Measurements from ENCODE around the gene BBS1.

The BBS1 gene

DNA sequence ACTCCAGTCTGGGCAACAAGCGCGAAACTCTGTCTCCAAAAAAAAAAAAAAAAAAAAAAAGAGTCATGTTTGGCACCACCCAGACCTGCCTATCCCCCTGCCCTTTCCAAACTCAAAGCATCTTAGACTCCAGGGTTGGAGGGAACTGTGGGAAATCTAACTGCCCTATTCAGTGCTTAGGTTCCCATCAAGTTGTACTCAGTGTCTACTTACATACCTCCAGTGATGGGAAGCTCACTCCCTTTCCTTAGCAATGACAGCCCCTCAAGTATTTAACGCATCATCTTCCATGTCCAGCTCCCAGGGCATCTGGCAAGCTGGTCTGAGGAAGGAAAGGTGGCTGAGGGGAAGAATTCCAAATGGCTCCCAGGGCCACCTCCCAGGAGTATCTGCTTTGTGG, 39.3 kb downstream of the BBS1 start:
- ATAC-seq (no peak), DNase-seq (no peak)

DNA sequence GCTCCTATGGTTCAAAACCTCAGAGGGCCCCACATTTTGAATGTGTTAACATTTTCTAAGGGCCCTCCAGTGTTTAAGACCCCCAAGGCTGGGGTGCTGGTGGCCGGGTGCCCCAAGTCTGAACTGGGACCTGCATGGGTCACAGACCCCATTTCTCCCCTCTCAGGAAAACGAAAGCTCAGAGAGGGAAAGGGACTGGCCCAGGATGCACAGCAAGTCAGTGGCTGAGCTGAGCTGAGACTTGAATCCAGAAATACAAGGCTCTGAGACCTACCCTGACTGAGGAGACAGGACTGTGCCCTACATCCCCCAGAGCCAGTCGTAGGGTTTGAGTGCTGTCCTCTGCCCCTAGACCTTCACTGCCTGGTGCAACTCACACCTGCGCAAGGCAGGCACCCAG, 40.5 kb downstream of the BBS1 start:
- no peak for DNase-seq
- no peak for ATAC-seq

DNA sequence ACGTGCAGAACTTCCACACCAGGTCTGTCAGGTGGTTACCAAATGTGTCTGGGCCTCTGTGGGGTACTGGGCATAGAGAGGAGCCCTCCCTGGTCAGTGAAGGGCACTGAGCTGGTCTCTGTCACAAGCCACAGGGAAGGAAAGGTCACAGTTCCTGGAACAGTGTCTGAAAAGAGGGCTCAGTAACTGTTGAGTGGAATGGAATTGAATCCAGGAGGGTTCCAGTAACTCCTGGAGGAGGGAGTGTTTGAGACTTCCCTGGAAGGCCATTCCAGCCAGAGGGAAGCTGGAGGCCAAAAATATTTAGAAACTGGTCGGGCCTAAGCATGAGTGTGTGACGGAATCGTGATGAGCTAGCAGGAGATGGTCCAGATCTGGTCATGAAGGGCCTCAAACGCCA, 44.2 kb downstream of the BBS1 start:
- ATAC-seq (no peak), DNase-seq (no peak)

DNA sequence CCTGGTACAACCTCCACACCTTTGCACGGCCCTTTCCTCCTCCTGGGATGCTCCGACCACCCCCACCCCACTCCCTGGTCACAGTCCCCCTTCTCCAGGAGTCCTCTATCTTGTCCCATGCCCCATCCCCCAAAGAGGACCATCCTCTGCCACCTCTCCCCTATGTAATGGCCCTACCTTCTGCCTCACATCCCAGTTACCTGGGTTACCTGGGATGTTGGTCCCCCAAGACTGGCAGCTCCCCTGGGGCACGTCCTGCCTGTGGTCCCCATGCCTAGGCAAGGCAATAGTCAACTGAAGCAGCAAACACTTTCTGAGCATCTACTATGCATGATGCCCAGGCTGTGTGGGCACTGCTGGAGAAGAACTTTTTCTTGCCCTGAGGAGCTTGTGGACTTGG, 45.0 kb downstream of the BBS1 start:
- no peak for DNase-seq
- ATAC-seq, result no peak

DNA sequence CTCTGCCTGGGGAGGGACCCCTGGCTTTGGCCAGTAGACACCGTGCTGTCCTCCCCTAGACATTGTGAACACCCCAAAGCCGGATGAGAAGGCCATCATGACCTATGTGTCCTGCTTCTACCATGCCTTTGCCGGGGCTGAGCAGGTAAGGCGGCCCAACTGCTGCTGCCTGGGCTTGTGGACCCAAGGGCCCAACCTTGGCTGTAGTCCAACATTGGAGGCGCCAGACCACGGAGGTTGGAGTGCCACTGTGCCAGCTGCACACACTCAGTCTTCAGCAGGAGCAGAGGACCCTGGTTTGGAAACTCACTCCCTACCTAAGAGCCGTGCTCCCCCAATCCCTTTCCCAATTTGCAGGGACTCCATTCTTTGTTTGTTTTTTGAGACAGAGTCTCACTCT, 45.7 kb downstream of the BBS1 start:
- DNase-seq, result no peak
- no peak for ATAC-seq

DNA sequence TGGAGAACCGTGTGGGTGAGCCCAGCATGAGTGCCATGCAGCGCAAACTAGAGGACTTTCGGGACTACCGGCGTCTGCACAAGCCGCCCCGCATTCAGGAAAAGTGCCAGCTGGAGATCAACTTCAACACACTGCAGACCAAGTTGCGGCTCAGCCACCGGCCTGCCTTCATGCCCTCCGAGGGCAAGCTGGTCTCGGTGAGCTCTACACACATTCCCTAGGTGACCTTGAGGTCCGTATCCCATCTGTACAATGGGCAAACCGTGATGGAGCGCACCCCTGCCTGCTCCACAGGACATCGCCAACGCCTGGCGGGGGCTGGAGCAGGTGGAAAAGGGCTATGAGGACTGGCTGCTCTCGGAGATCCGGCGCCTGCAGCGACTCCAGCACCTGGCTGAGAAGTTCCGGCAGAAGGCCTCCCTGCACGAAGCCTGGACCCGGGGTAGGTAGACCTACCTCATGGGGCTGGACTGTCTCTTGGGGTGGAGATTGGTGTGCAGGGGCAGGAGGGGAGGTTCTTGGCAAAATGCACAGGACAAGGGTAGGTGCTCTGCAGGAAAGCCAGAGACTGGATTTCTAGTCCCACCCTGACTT, 47.4 kb downstream of the BBS1 start:
- DNase-seq (no peak), ATAC-seq (no peak)

DNA sequence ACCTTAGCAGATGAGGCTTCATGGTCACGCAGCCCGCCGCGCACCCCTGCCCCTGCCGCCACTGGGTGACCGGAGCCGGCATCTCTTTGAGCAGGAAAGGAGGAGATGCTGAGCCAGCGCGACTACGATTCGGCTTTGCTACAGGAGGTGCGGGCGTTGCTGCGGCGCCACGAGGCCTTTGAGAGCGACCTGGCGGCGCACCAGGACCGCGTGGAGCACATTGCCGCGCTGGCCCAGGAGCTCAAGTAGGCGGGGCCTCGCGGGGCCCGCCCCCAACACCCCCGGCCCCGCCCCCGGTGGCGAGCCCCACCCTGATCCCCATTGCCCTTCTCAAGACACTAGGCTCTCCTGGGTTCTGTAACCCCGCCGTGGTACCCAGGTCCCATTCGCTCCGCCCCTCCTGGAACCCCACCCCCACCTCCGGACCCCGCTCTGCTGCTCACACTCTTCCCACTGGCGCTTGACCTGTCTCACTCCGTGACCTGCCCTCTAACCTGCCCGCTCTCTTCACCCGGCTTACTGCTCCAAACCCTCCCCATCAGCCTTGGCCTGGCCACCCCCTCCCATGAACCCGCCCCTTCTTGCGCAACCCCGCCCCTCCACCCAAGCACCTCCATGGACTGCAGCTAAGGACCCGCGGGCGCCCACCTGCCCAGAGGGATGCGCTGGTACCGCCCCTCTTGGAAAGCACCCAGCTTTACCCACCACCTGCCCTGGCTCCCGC, 48.9 kb downstream of the BBS1 start:
- ATAC-seq, result no peak
- peak; percentile 38 for DNase-seq

DNA sequence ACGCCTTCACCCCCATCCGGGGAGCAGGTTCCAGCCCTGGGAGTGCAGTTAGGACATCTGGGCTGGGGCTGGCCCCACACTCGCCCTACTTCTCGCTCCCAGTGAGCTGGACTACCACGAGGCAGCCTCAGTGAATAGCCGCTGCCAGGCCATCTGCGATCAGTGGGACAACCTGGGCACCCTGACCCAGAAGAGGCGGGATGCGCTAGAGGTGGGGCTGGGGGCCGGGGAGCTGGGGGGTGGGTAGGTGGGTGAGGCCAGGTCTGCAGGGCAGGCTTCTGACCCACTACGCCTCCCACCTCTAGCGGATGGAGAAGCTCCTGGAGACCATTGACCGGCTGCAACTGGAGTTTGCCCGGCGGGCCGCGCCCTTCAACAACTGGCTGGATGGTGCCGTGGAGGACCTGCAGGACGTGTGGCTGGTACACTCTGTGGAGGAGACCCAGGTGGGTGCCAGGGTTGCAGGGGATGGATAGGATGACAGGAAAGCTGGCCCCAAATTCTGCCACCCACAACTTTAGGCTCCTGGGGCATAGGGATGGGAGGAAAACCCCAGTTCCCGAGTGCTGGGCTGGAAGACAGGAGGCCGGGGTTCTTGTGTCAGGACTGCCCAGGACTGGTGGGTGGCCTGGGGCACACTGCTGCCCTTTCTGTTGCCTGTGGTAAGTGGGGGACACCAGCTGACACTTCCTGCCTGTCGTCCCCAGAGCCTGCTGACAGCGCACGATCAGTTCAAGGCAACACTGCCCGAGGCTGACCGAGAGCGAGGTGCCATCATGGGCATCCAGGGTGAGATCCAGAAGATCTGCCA, 49.6 kb downstream of the BBS1 start:
- no peak for ATAC-seq
- DNase-seq, result no peak

DNA sequence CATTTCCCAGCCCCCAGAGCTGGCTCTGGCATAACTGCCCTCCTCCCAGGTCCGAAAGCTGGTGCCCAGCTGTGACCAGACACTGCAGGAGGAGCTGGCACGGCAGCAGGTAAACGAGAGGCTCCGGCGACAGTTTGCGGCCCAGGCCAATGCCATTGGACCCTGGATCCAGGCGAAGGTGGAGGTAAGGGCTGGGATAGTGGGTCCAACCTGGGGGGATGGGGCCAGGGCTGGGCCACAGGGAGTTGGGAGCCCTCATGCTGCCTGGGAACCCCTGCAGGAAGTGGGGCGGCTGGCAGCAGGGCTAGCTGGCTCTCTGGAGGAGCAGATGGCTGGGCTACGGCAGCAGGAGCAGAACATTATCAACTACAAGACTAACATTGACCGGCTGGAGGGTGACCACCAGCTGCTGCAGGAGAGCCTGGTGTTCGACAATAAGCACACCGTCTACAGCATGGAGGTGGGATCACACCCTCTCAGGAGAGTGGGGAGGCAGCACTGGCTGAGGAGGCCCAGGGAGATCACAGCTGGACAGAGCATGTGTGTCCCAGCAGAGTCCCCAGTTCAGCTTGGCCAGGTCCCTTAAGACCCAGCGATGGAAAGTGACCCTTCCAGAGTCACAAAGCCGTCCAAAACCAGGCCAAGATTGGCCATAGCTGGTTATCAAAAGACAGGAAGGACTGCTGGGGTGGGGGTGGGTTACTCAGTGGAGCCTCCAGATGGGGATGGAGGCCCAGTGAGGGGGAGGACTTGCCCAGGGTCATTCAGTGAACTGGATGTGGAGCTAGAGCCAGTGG, 50.9 kb downstream of the BBS1 start:
- DNase-seq (no peak), ATAC-seq (no peak)

DNA sequence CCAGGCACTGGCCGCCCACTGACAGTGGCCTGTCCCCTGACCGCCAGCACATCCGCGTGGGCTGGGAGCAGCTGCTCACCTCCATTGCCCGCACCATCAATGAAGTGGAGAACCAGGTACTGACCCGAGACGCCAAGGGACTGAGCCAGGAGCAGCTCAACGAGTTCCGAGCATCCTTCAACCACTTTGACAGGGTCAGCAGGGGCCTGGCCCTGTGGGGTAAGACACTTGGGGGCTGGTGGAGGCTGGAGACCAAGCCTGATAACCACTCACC, 51.5 kb downstream of the BBS1 start:
- DNase-seq (no peak), ATAC-seq (no peak)

DNA sequence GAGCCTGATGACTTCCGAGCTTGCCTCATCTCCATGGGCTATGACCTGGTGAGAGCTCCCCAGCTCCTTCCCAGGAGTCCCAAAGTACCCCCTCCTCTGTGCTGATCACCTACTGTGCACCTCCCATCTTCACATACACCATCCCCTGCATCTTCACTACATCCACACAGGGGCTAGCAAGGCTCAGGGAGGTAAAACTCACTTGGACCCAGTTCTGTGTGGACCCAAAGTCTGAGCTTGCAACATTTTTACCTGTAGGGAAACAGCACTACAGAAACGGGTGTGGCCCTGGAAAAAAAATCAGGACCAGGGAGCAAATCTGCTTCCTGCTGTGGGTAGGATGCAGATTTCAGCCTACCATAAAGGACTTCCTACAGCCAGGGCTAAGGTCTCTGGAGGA, 51.8 kb downstream of the BBS1 start:
- ATAC-seq, result no peak

DNA sequence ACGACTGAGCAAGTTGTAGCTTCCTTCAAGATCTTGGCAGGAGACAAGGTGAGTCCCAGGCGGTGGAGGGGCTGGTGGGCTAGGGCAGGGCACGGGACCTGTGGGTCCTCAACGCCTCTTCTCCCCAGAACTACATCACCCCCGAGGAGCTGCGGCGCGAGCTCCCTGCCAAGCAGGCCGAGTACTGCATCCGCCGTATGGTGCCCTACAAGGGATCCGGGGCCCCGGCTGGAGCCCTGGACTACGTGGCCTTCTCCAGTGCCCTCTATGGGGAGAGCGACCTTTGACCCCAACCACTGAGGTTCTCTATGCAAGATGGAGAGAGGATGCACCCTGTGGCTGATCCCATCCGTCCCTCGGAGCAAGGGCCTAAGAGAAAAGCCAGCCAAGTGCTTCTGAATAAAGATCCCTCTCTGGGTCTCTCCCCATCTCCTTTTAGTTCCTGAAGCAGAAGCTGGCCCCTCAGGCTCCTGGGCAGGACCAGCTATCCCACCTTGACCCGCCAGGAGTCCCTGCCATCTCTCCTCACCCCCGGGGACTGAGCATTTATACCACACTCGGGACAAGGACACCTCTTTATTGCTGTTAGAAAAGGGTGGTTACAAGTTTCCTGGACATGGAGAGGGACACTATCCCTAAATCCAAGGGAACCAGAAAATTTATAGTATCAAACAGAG, 52.6 kb downstream of the BBS1 start:
- no peak for ATAC-seq

More for the DNA sequence above, 51.8 kb downstream of the BBS1 start:
- DNase-seq, result no peak

DNA sequence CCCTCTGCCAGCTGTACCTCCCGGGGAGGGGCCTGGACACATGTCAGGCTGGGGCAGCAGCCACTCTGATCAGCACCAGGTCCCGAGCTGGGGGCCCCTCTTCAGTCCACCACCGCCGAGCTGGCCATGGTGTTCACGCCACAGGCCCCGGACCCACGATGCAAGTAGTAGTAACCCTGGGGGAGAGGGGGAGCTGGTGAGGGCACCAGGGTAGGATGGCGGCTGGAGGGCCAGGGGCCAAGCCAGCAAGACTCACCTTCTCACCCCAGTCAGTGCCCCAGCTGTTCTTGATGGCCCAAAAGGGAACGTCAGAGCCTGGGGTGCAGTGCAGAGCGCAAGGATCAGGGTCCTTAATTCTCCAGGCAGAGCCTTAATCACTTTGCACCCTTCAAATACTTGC, 53.4 kb downstream of the BBS1 start:
- ATAC-seq, result no peak
- DNase-seq, result no peak

More for the DNA sequence above, 52.6 kb downstream of the BBS1 start:
- no peak for DNase-seq

DNA sequence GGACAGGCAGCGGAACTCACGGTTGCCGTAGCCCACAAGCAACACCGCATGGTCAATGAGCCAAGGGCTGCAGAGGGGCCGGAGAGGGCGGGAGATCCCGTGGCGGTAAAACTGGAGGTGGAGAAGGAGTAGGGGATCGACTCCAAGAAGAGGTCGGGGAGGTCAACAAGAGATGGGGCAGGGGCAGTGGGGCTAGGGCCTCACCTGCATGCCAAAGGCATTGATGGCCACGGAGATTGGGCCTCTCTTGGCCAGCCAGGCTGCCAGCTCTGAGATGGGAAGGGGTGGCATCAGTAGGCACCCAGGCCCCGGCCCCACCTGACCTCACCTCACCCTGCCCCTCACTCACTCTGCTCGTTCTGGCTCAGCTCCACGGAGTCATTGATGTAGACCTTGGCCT, 54.1 kb downstream of the BBS1 start:
- ATAC-seq (no peak), DNase-seq (no peak)

DNA sequence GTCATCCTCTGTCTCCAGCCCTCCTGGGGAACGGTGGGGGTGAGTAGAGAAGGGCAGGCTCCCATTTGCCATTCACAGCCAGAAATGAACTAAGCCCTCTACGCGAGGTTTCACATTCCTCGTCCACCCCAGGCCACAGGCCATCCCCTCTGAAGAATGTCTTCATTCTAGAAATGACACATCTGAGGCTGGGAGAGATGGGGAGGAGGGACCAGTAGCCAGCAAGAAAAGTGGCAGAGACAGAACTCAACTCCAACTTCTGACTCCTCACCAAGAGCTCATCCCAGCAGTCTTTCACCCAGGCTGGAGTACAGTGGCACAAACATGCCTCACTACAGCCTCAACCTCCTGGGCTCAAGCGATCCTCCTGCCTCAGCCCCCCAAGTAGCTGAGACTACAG, 54.5 kb downstream of the BBS1 start:
- DNase-seq (no peak), ATAC-seq (no peak)

DNA sequence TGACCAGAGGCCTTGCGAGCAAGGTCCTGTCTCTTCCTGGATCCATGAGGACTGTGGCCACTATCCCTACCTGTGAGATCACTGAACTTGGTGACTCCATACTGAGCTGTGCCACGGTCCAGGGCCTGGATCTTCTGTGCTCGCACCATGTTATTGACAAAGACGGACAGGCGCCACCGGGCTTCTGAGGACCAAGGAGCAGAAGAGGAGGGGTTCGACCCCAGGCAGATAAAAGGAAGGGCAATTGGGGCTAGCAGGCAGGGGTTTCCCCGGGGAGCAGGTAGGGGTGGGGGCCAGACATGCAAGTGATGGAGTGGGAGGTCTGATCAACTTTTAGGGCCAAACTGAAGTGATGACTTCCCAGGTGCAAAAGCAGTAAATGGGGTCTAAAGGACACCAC, 55.8 kb downstream of the BBS1 start:
- ATAC-seq (no peak), DNase-seq (no peak)

DNA sequence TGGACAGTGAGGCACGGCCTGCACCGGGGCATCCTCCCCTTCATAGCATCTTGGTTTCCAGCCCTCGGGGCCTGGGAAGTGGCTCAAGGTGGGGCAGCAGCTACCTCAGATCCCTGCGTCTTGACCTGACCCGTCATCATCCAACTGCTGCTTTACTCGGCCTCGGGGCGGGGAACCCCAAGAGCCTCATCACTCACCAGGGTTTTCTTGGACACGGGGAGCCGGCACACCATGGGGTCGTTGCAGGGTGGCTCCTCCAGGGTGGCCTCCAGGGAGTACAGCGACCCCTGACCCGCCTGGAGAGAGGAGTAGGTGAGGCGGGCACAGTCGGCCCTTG, 57.3 kb downstream of the BBS1 start:
- no peak for ATAC-seq

DNA sequence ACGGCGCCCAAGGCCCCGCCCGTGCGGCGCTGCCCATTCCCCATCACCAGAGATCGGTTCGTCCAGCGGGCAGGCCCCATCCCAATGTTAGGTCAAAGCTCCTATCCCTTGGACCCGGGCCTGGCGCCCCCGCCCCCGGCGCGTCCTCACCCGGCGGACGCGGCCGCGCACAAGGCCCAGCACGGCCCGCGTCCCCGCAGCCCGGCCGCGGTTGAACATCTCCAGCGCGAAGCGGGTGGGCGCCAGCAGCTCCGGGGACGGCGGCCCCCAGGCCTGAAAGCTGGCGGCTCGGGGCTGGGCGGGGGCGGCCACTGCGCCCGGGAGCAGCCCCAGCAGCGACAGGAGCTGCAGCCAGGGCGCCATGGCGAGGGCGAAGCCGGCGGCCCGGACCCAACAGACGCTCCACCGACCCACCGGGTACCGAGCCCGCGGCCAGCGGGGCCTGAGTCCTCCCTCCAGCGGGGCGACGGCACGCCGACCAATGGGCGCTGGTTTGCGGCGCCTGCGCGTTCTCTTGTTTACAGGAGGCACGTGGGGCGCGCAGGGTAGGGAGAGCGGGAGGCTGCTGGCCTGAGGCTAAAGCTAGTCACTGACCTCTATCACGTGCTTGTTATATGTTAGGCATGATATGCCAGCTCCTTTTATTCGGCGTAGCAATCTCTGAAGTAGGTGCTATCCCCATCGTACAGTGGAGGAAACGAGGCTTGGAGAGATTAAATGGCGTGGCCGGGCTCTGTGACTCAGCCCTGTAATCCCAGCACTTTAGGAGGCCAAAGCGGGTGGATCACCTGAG, 57.9 kb downstream of the BBS1 start, which contains the start of gene CTSF:
Gene CTSF (minus strand): TSS at position 483 of the 793 bp plus-strand sequence. CDS start 120 bp downstream, at position 363.
- peak; percentile 90 for ATAC-seq
- peak; percentile 79 for DNase-seq

More for the DNA sequence above, 57.3 kb downstream of the BBS1 start:
- no peak for DNase-seq

DNA sequence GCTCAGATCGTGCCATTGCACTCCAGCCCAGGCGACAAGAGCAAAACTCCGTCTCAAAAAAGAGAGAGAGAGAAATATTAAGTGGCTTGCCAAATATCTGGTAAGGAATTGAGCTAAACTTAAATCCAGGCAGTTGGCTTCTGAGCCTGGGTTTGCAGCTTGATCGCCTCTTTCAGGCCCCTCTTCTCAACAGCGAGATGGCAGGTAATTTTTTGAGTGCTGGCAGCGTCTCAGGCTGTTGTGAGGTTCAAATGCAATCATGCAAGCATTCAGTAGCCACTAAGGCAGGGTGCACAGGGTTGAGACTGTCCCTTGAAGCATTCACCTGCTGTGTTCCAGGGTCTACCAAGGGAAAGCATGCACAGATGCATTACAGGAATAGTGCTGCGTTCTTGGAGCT, 58.6 kb downstream of the BBS1 start:
- ATAC-seq (no peak), DNase-seq (no peak)

DNA sequence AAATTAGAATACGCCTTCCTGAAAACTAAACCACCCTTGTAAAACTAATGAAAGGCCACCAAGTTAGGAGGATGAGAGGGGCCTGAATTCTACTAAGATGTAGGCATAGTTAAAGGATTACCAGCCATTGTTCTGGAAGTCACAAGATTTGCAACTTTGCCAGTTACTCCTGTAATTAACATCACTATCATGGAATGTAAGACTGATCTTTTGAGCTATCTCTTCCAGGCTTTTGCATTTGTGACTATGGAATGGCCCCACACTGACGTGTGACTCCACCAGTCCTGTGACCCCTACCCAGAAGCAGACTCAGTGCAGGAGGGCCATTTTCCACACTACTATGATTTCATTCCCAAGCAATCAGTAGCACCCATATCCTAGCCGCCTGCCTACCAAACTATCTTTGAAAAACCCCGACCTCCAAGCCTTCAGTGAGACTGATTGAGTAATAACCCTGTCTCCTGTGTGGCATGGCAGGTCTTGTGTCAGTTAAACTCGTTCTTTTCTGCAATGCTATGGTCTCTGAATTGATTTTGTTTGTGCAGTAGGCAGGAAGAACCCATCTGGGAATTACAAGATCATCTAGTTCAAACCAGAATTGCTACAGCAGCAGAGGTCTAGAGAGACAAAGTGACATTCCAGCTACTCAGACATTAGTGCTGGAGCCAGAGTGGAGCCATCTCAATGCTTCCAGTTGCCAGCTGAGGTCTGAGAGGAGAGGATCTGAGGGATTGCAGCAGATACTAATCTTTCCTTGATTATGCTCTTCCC, 59.8 kb downstream of the BBS1 start:
- DNase-seq (no peak), ATAC-seq (no peak)

DNA sequence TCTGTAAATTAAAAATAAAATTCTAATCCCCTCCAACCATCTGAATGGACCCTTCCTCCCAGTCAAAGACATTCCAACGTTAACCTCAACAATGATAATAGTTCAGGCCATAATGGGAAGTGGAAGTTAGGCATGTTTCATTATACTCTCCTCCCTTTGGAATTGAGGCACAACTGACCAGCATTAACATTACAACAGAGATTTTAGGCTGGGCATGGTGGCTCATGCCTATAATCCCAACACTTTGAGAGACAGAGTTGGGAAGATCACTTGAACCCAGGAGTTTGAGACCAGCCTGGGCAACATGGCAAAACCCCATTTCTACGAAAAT, 60.4 kb downstream of the BBS1 start:
- no peak for ATAC-seq

More for the DNA sequence above, 60.4 kb downstream of the BBS1 start:
- DNase-seq, result no peak

Measured in stimulated activated naive CD8-positive, alpha-beta T cell treated with anti-CD3 and anti-CD28 coated beads, Interleukin-15, Interleukin-2, amounts not matched to agents 100 U/mL and 50 U/mL, for 24 hours (primary cell).